ENCODE measurements around the gene LTB4R.

LTB4R gene

GRCh38 chr14:24299255-24300191 lies 11.8 kb upstream of the LTB4R start, which contains the start of the genes DHRS1 and NOP9:
TSS of gene DHRS1 (minus strand) at chr14:24299780. CDS start at chr14:24299106, 674 bp downstream.
TSS of gene NOP9 (plus strand) at chr14:24299850. CDS start at chr14:24299955, 105 bp downstream.
- H3K36me3 ChIP-seq (ENCODE audit: control insufficient read depth, insufficient read depth, low read length): peaks cover 26% of the 10 kb centered on the region
- no peaks in the 10 kb centered on the region for H3K27me3 ChIP-seq (replicated peaks; ENCODE audit: control insufficient read depth, insufficient read depth, low read length)
- TF ChIP-seq, protein P1, sequence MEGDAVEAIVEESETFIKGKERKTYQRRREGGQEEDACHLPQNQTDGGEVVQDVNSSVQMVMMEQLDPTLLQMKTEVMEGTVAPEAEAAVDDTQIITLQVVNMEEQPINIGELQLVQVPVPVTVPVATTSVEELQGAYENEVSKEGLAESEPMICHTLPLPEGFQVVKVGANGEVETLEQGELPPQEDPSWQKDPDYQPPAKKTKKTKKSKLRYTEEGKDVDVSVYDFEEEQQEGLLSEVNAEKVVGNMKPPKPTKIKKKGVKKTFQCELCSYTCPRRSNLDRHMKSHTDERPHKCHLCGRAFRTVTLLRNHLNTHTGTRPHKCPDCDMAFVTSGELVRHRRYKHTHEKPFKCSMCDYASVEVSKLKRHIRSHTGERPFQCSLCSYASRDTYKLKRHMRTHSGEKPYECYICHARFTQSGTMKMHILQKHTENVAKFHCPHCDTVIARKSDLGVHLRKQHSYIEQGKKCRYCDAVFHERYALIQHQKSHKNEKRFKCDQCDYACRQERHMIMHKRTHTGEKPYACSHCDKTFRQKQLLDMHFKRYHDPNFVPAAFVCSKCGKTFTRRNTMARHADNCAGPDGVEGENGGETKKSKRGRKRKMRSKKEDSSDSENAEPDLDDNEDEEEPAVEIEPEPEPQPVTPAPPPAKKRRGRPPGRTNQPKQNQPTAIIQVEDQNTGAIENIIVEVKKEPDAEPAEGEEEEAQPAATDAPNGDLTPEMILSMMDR (IDR thresholded peaks at IDR 0.05; ENCODE audit: insufficient read depth, low read length, poor library complexity, severe bottlenecking): no peak
- peak within 1 kb of the TSS; percentile 79 for H3K4me3 ChIP-seq (replicated peaks; ENCODE audit: low read depth, low read length)
- DNase-seq (ENCODE audit: extremely low read depth, insufficient read length): peak; percentile 93

- Histone ChIP-seq H3K27me3 (replicated peaks; ENCODE audit: control insufficient read depth, insufficient read depth, low read length) (no peaks in the 10 kb centered on the region), H3K4me3 (replicated peaks; ENCODE audit: low read depth, low read length) (peak overlapping the region; percentile 79), H3K36me3 (ENCODE audit: control insufficient read depth, insufficient read depth, low read length) (peaks cover 31% of the 10 kb centered on the region)
- no peak for DNase-seq (ENCODE audit: extremely low read depth, insufficient read length)
- TF ChIP-seq, protein P1 (IDR thresholded peaks at IDR 0.05; ENCODE audit: insufficient read depth, low read length, poor library complexity, severe bottlenecking): no peak
These were observed 10.8 kb upstream of the LTB4R start for GRCh38 chr14:24300326-24300980.

DNA sequence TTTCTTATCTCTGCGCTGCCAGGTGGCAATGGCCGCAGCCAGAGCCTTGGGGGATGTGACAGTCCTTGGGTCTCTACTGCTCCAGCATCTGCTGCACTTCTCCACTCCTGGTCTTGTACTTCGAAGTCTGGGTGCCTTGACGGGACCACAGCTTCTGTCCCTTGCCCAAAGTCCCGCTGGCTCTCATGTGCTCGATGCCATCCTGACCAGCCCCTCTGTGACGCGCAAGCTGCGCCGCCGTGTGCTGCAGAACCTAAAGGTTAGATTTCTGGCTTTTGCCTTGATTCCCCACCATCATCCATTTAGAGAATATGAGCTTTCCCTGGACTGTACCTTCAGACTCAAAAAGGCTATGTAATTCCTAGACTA lies 7.3 kb upstream of the LTB4R start:
- H3K4me3 ChIP-seq (replicated peaks; ENCODE audit: low read depth, low read length): no peak overlapping the region
- peaks cover 45% of the 10 kb centered on the region for H3K36me3 ChIP-seq (ENCODE audit: control insufficient read depth, insufficient read depth, low read length)
- no peaks in the 10 kb centered on the region for H3K27me3 ChIP-seq (replicated peaks; ENCODE audit: control insufficient read depth, insufficient read depth, low read length)
- DNase-seq (ENCODE audit: extremely low read depth, insufficient read length): no peak
- TF ChIP-seq, protein P1 (IDR thresholded peaks at IDR 0.05; ENCODE audit: insufficient read depth, low read length, poor library complexity, severe bottlenecking): no peak

DNA sequence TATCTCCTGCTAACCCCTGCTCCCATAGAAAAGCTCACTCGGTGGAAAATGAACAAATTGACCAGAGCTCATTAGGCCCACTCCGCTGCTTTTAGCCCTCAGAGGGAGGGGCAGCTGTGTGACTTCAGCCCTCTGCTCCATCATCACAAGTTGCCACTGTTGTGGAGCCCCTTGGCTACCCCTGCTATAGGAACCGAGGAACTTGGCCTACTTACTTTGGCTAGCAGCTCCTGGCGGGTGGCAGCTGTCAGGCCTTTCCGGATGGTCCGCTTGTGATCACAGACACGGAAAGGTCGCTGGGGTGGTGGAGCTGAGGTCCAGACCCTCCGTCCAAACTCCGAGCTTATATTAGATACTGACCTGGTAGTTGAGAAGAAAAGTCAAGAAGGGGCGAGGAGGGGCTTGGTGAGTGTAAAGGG lies 4.1 kb upstream of the LTB4R start:
- TF ChIP-seq, protein P1 (IDR thresholded peaks at IDR 0.05; ENCODE audit: insufficient read depth, low read length, poor library complexity, severe bottlenecking): no peak
- DNase-seq (ENCODE audit: extremely low read depth, insufficient read length): no peak
- H3K27me3 ChIP-seq (replicated peaks; ENCODE audit: control insufficient read depth, insufficient read depth, low read length): no peaks in the 10 kb centered on the region
- no peak overlapping the region for H3K4me3 ChIP-seq (replicated peaks; ENCODE audit: low read depth, low read length)
- H3K36me3 ChIP-seq (ENCODE audit: control insufficient read depth, insufficient read depth, low read length): peaks cover 39% of the 10 kb centered on the region

DNA sequence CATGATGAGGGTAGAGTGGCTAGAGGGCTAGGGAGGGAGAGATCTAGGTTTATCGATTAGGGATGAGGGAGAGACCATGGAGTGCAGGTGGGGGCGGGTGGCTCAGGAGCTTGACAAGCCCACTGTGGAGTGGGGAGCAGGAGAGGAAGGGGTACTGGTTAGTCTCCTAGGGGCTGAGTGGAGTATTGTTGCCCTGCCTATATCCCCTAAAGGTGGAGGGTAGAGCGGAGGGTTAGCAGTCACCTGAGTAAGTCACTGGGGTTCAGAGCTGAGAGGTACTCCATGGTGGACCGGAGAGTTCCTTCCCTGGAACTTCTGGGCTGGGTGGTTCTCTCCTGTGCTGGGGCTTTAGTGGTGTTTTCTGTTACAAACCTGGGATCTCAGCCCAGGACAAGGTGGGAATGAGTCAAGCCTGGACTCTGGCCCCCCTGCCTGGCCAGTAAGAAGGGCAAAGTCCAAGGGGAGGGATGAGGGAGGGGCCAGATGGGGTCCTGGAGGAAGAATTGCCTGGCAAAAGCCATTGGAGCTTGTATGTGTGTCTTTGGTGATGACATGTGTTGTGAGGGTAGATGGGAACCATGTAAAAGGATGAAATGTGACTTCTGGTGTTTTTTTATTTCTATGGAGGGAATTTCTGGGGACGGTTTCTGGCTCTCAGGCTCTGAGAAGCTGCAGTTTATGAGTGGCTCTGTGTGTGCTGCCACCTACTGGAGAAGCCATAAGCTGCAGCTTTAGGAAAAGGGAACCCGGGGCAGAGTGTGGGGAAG lies 3.5 kb upstream of the LTB4R start, which contains the start of gene CIDEB:
Gene CIDEB, minus strand, starts transcription at position 403 of the 767 bp plus-strand sequence. Its CDS starts 119 bp downstream, at position 284.
- no peaks in the 10 kb centered on the region for H3K27me3 ChIP-seq (replicated peaks; ENCODE audit: control insufficient read depth, insufficient read depth, low read length)
- TF ChIP-seq, protein P1 (IDR thresholded peaks at IDR 0.05; ENCODE audit: insufficient read depth, low read length, poor library complexity, severe bottlenecking): peak; percentile 97
- no peak for DNase-seq (ENCODE audit: extremely low read depth, insufficient read length)
- no peak within 1 kb of the TSS for H3K4me3 ChIP-seq (replicated peaks; ENCODE audit: low read depth, low read length)
- H3K36me3 ChIP-seq (ENCODE audit: control insufficient read depth, insufficient read depth, low read length): peaks cover 34% of the 10 kb centered on the region

Measured in GM06990 (cell line).